ENCODE measurements around the gene NRL.

NRL gene

GRCh38 chr14:24088095-24088494 lies 26.7 kb downstream of the NRL start:
- in situ Hi-C loops (cut with HindIII; ENCODE audit: low sequenced_read_pairs), result no loop called here
- H3K4me3 ChIP-seq (ENCODE audit: low read depth, low read length), result no peak overlapping the region
- TF ChIP-seq CTCF (IDR thresholded peaks at IDR 0.05; ENCODE audit: low read depth, low read length), result no peak
- no peak for DNase-seq (ENCODE audit: low read depth, low spot score)

- in situ Hi-C loops (cut with HindIII; ENCODE audit: low sequenced_read_pairs), result no loop called here
- DNase-seq (ENCODE audit: low read depth, low spot score), result no peak
- TF ChIP-seq CTCF (IDR thresholded peaks at IDR 0.05; ENCODE audit: low read depth, low read length), result no peak
- no peak overlapping the region for H3K4me3 ChIP-seq (ENCODE audit: low read depth, low read length)
Measured at GRCh38 chr14:24087004-24087403, 27.7 kb downstream of the NRL start.

GRCh38 chr14:24086193-24086955 lies 28.4 kb downstream of the NRL start:
- in situ Hi-C loops (cut with HindIII; ENCODE audit: low sequenced_read_pairs), result no loop called here
- no peak for DNase-seq (ENCODE audit: low read depth, low spot score)
- H3K4me3 ChIP-seq (ENCODE audit: low read depth, low read length), result no peak overlapping the region
- TF ChIP-seq CTCF (IDR thresholded peaks at IDR 0.05; ENCODE audit: low read depth, low read length), result no peak

GRCh38 chr14:24085215-24085614 lies 29.5 kb downstream of the NRL start:
- TF ChIP-seq CTCF (IDR thresholded peaks at IDR 0.05; ENCODE audit: low read depth, low read length), result no peak
- no peak for DNase-seq (ENCODE audit: low read depth, low spot score)
- H3K4me3 ChIP-seq (ENCODE audit: low read depth, low read length), result no peak overlapping the region
- in situ Hi-C loops (cut with HindIII; ENCODE audit: low sequenced_read_pairs), result no loop called here

- no peak for DNase-seq (ENCODE audit: low read depth, low spot score)
- in situ Hi-C loops (cut with HindIII; ENCODE audit: low sequenced_read_pairs), result no loop called here
- H3K4me3 ChIP-seq (ENCODE audit: low read depth, low read length), result no peak overlapping the region
- no peak for TF ChIP-seq CTCF (IDR thresholded peaks at IDR 0.05; ENCODE audit: low read depth, low read length)
Measured at GRCh38 chr14:24084440-24084839, 30.3 kb downstream of the NRL start.

GRCh38 chr14:24083462-24083861 lies 31.3 kb downstream of the NRL start:
- no peak overlapping the region for H3K4me3 ChIP-seq (ENCODE audit: low read depth, low read length)
- DNase-seq (ENCODE audit: low read depth, low spot score), result no peak
- no peak for TF ChIP-seq CTCF (IDR thresholded peaks at IDR 0.05; ENCODE audit: low read depth, low read length)
- in situ Hi-C loops (cut with HindIII; ENCODE audit: low sequenced_read_pairs), result no loop called here
